Breast epithelium (tissue), 4 donors: Measurements from ENCODE around the gene CLUH. TPM values are rescaled to one million over a fixed set of nuclear protein-coding genes. Genes with fewer than 3 reads are reported as not detected.

Experiments used
- DNase-seq, 2 donors: peaks; one replicate each; pipeline ENCODE4 v3.0.0-alpha.2; 2019; ENCODE audit warnings: low spot score in 2 of 2
- H3K27ac ChIP-seq, 2 donors: fragments of 200-600 bp; sonication (generic) in 1 of 2; one replicate each; pipeline ENCODE4 v1.5.1; 2016 to 2019; ENCODE audit warnings: mild to moderate bottlenecking in 1 of 2
- H3K27me3 ChIP-seq, 2 donors: fragments of 200-600 bp; sonication (generic) in 1 of 2; one replicate each; pipeline versions ENCODE4 v1.5.1 to v1.6.0; 2017 to 2019; ENCODE audit warnings: control low read depth in 1 of 2, mild to moderate bottlenecking in 1 of 2
- H3K36me3 ChIP-seq: fragments of 200-600 bp; one replicate; pipeline ENCODE4 v1.5.1; 2019
- H3K4me1 ChIP-seq, 2 donors: fragments of 200-600 bp; sonication (generic); one replicate each; pipeline ENCODE4 v1.5.1; 2016 to 2019; ENCODE audit warnings: control low read depth in 1 of 2
- H3K4me3 ChIP-seq, 3 donors: fragments of 200-600 bp; sonication (generic); 1 replicate in 2 of 3; 2 replicates in 1 of 3; pipeline ENCODE4 v1.5.1; 2016 to 2019; ENCODE audit warnings: mild to moderate bottlenecking in 3 of 3, moderate library complexity in 2 of 3
- H3K9me3 ChIP-seq, 2 donors: fragments of 200-600 bp; sonication (generic) in 1 of 2; one replicate each; pipeline ENCODE4 v1.5.1; 2016 to 2019; ENCODE audit warnings: control low read depth in 1 of 2
- POLR2A ChIP-seq: fragments of 450-650 bp; IDR thresholded peaks from one replicate; pipeline ENCODE4 v1.6.1; 2016; ENCODE audit warnings: antibody characterized with exemption, mild to moderate bottlenecking, moderate library complexity
- POLR2AphosphoS5 ChIP-seq, 3 donors: sonication (generic); formaldehyde crosslinking; IDR thresholded peaks; one replicate each; pipeline ENCODE4 v1.6.1; 2017; ENCODE audit warnings: antibody characterized with exemption in 3 of 3
- intact Hi-C: fragments of 100-400 bp; cut with DNase I; formaldehyde crosslinking; loops from one replicate; pipeline ENCODE4 v1.15.1; 2023; ENCODE audit warnings: low total_unique reads
- total RNA-seq, 3 donors: library from RNA; depleted of rRNA; stranded (reverse); fragments of >200 nt; gene quantifications; one replicate each; pipeline ENCODE4 v1.1.0, GENCODE V29; 2016
- TF ChIP-seq, protein P1 (sequence below), 3 donors: fragments of 450-650 bp; IDR thresholded peaks; one replicate each; pipeline ENCODE4 v1.5.1; 2016 to 2017; ENCODE audit warnings: antibody characterized with exemption in 3 of 3, mild to moderate bottlenecking in 3 of 3, moderate library complexity in 3 of 3

CLUH gene
- total RNA-seq, 3 donors from 2014 or later, result 37.6 to 77.7 (median 50.6) TPM

DNA sequence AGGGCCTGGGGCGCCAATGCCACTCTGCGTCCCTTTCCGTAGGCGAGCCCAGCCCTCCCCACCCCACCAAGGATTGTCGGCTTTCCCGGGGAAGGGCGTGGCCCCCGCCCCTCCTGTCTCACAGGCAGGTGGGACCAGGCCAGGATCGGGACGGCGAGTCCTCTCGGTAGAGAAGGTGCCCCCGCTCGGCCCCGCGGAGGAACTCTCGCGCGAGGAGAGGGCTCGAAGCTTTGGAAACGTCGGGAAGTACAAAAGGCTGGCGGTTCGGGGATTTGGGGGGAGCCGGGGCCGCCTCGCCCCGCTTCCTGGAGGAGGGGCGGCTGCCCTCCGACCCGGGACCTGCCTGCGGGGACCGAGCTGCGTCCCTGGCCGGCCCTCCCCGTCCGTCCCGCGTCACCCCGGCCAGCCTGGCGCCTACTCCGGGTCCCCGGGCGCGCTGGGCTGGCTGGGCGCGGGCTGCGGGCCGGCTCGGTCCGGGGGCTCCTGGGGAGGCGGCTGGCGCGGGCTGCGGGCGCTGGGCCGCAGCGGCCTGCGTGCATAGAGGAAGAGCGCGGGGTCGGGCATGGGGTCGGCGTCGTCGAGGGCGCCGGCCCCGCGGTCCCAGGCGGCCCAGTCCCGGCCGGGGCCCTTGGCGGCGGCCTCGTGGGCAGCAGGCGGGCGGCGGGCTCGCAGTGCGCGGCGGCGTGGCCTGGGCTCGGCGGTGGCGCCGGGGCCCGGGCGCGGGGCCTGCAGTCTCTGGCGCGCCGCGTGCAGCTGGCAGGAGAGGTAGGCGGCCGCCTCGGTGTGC is 12.6 kb upstream of the CLUH start:
- TF ChIP-seq POLR2AphosphoS5 (IDR thresholded peaks at IDR 0.05) (no peak), POLR2A (no peak)
- TF ChIP-seq, protein P1, sequence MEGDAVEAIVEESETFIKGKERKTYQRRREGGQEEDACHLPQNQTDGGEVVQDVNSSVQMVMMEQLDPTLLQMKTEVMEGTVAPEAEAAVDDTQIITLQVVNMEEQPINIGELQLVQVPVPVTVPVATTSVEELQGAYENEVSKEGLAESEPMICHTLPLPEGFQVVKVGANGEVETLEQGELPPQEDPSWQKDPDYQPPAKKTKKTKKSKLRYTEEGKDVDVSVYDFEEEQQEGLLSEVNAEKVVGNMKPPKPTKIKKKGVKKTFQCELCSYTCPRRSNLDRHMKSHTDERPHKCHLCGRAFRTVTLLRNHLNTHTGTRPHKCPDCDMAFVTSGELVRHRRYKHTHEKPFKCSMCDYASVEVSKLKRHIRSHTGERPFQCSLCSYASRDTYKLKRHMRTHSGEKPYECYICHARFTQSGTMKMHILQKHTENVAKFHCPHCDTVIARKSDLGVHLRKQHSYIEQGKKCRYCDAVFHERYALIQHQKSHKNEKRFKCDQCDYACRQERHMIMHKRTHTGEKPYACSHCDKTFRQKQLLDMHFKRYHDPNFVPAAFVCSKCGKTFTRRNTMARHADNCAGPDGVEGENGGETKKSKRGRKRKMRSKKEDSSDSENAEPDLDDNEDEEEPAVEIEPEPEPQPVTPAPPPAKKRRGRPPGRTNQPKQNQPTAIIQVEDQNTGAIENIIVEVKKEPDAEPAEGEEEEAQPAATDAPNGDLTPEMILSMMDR (IDR thresholded peaks at IDR 0.05), result no peak
- peak overlapping the region; percentile 5 to 38 for H3K27ac ChIP-seq
- peaks cover 0 to 4% of the 10 kb centered on the region in 2 donors for H3K27me3 ChIP-seq

DNA sequence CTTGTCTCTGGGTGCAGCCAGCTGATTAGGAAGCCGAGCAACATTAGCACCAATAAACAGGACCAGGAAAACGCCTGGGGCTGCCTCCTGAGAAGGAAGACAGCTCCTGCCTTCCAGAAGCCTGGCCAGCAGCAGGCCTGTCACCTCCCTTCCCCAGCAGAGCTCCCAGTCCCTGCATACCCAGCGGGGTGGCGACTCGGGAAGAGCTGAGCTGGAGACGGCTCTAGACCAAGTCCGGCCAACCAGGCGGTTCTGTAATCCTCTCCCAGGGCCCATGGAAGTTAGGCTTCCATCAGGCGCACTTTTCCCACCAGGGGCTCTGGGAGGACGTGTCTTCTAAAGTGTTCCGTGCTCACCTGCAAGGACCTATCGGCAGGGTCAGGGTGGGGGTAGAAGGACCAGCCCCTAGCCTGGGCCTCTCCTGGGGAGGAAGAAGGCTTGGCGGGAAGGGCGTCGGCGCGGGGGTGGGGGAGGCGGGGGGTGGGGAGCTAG is 12.0 kb upstream of the CLUH start:
- TF ChIP-seq POLR2AphosphoS5 (IDR thresholded peaks at IDR 0.05) (no peak), POLR2A (no peak)
- TF ChIP-seq, protein P1 (IDR thresholded peaks at IDR 0.05), result no peak
- Histone ChIP-seq H3K9me3 (no peaks in the 10 kb centered on the region), H3K36me3 (no peaks in the 10 kb centered on the region), H3K27me3 (peaks cover 0 to 4% of the 10 kb centered on the region in 2 donors), H3K4me3 (peak overlapping the region; percentile 30 to 66 (median 47)), H3K4me1 (no peaks in the 10 kb centered on the region), H3K27ac (peak overlapping the region; percentile 5 to 38)
- DNase-seq, result no peak
- intact Hi-C loops, result no loop called here

More for the DNA sequence above, 12.6 kb upstream of the CLUH start:
- H3K9me3 ChIP-seq, result no peaks in the 10 kb centered on the region
- intact Hi-C loops, result no loop called here
- no peaks in the 10 kb centered on the region for H3K36me3 ChIP-seq
- DNase-seq, result no peak
- no peaks in the 10 kb centered on the region for H3K4me1 ChIP-seq
- H3K4me3 ChIP-seq, result peak overlapping the region; percentile 30 to 66 (median 47)

- Histone ChIP-seq H3K27me3 (peaks cover 0 to 4% of the 10 kb centered on the region in 2 donors), H3K4me3 (no peak overlapping the region), H3K9me3 (no peaks in the 10 kb centered on the region), H3K36me3 (no peaks in the 10 kb centered on the region), H3K27ac (no peak overlapping the region), H3K4me1 (no peaks in the 10 kb centered on the region)
- intact Hi-C loops, result no loop called here
- TF ChIP-seq POLR2A (no peak), POLR2AphosphoS5 (IDR thresholded peaks at IDR 0.05) (no peak)
- TF ChIP-seq, protein P1 (IDR thresholded peaks at IDR 0.05), result no peak
- no peak for DNase-seq
These were observed 11.0 kb upstream of the CLUH start for GRCh38 chr17:2722611-2723010.

- no peaks in the 10 kb centered on the region for H3K4me1 ChIP-seq
- H3K27ac ChIP-seq, result no peak overlapping the region
- no peak for TF ChIP-seq POLR2A
- TF ChIP-seq, protein P1 (IDR thresholded peaks at IDR 0.05), result no peak
- TF ChIP-seq POLR2AphosphoS5 (IDR thresholded peaks at IDR 0.05), result no peak
- intact Hi-C loops, result no loop called here
- peaks cover 0 to 4% of the 10 kb centered on the region in 2 donors for H3K27me3 ChIP-seq
- H3K9me3 ChIP-seq, result no peaks in the 10 kb centered on the region
- no peaks in the 10 kb centered on the region for H3K36me3 ChIP-seq
- H3K4me3 ChIP-seq, result no peak overlapping the region
- no peak for DNase-seq
These were observed 10.0 kb upstream of the CLUH start for GRCh38 chr17:2721603-2722002.

- no peak for TF ChIP-seq POLR2AphosphoS5 (IDR thresholded peaks at IDR 0.05)
- TF ChIP-seq, protein P1 (IDR thresholded peaks at IDR 0.05), result no peak
- TF ChIP-seq POLR2A, result no peak
- Histone ChIP-seq H3K27me3 (peaks cover 0 to 4% of the 10 kb centered on the region in 2 donors), H3K9me3 (no peaks in the 10 kb centered on the region), H3K4me1 (no peaks in the 10 kb centered on the region), H3K36me3 (no peaks in the 10 kb centered on the region), H3K27ac (no peak overlapping the region), H3K4me3 (no peak overlapping the region)
- intact Hi-C loops, result no loop called here
- no peak for DNase-seq
These were observed 8.3 kb upstream of the CLUH start for GRCh38 chr17:2719861-2720260.
